NCI-H1930 (cell line): ENCODE measurements around the gene IDE.
"Not testable (repeated sequence)": the region's sequence is repeated elsewhere in the genome, so short reads cannot be mapped to it uniquely, and the experiment has no call there.

Experiments
- DNase-seq, 2 experiments: peaks; one replicate each; lab custom pipeline; 2025; lab: John Stamatoyannopoulos, UW

IDE gene

GRCh38 chr10:92419740-92420545 lies 153.9 kb downstream of the IDE start:
- DNase-seq = no peak

- DNase-seq = no peak
These were observed 155.0 kb downstream of the IDE start for GRCh38 chr10:92418891-92419290.

GRCh38 chr10:92418221-92418620 lies 155.7 kb downstream of the IDE start:
- no peak for DNase-seq

GRCh38 chr10:92413519-92413918 lies 160.4 kb downstream of the IDE start:
- DNase-seq = no peak

- no peak for DNase-seq
These were observed 160.9 kb downstream of the IDE start for GRCh38 chr10:92413011-92413410.

- DNase-seq = no peak
These were observed 162.5 kb downstream of the IDE start for GRCh38 chr10:92411406-92411805.

GRCh38 chr10:92410501-92410900 lies 163.4 kb downstream of the IDE start:
- DNase-seq = no peak

GRCh38 chr10:92408017-92408361 lies 165.9 kb downstream of the IDE start:
- DNase-seq = no peak

- no peak for DNase-seq
These were observed 166.4 kb downstream of the IDE start for GRCh38 chr10:92407305-92408016.

- no peak for DNase-seq
These were observed 168.4 kb downstream of the IDE start for GRCh38 chr10:92405419-92405924.

- DNase-seq = no peak
These were observed 169.1 kb downstream of the IDE start for GRCh38 chr10:92404612-92405418.

- DNase-seq = not testable (repeated sequence)
These were observed 171.7 kb downstream of the IDE start for GRCh38 chr10:92402234-92402633.
